SK-MEL-5 (cell line): ENCODE data around the gene FKBP4. TPM values are rescaled to one million over a fixed set of nuclear protein-coding genes. Genes with fewer than 3 reads are reported as not detected.
"Not testable (repeated sequence)": the region's sequence is repeated elsewhere in the genome, so short reads cannot be mapped to it uniquely, and the experiment has no call there.

ENCODE experiments used
- DNase-seq: peaks from one replicate; pipeline ENCODE4 v3.0.0-alpha.2; 2016; ENCODE audit warnings: low read depth, low spot score
- in situ Hi-C: cut with HindIII; loops from 2 replicates; pipeline ENCODE4 v1.10.0; 2016; ENCODE audit warnings: low sequenced_read_pairs, high pct_unique_total_duplicates, low pct_unique_long_range_greater_than_20kb
- polyA plus RNA-seq, 2 experiments: library from polyadenylated mRNA; depleted of rRNA; stranded (reverse); fragments of >200 nt; gene quantifications; 2 replicates each; pipeline ENCODE4 v1.2.3, GENCODE V29; 2015
- total RNA-seq: library from RNA; depleted of rRNA; stranded (reverse); fragments of >200 nt; shearing (Covaris generic); gene quantifications from 2 replicates; pipeline ENCODE4 v1.2.3, GENCODE V29; 2014; rRNA removed

FKBP4 gene
- total RNA-seq = 70.1 and 76.9 TPM in 2 replicates
- 52.0 and 60.1 TPM in 2 replicates for polyA plus RNA-seq (2015; cell fraction: cytosol; rRNA removed)
- polyA plus RNA-seq (2015; cell fraction: nucleus; rRNA removed) = 53.3 and 73.4 TPM in 2 replicates

- in situ Hi-C loops = no loop called here
- DNase-seq = peak; percentile 75
Observed at GRCh38 chr12:2794736-2795289, at the start of gene FKBP4. FKBP4 (plus strand) TSS chr12:2794970; CDS start chr12:2795140, 170 bp downstream.

GRCh38 chr12:2745655-2746054, 49.1 kb upstream of the FKBP4 start:
- DNase-seq = no peak
- in situ Hi-C loops = no loop called here

- no peak for DNase-seq
- in situ Hi-C loops = no loop called here
Observed at GRCh38 chr12:2749580-2749979, 45.2 kb upstream of the FKBP4 start.

GRCh38 chr12:2750185-2750584, 44.6 kb upstream of the FKBP4 start:
- DNase-seq = no peak
- in situ Hi-C loops = no loop called here

- DNase-seq = no peak
- in situ Hi-C loops = no loop called here
Observed at GRCh38 chr12:2751230-2751629, 43.5 kb upstream of the FKBP4 start.

- DNase-seq = peak; percentile 10
- in situ Hi-C loops = no loop called here
Observed at GRCh38 chr12:2751686-2752085, 43.1 kb upstream of the FKBP4 start.

- DNase-seq = peak; percentile 48
- in situ Hi-C loops = no loop called here
Observed at GRCh38 chr12:2752676-2753371, 41.9 kb upstream of the FKBP4 start.

GRCh38 chr12:2753536-2753935, 41.2 kb upstream of the FKBP4 start:
- no peak for DNase-seq
- in situ Hi-C loops = no loop called here

- in situ Hi-C loops = no loop called here
- DNase-seq = no peak
Observed at GRCh38 chr12:2754208-2754607, 40.6 kb upstream of the FKBP4 start.

GRCh38 chr12:2756756-2757155, 38.0 kb upstream of the FKBP4 start:
- no peak for DNase-seq
- in situ Hi-C loops = no loop called here

GRCh38 chr12:2759733-2760132, 35.0 kb upstream of the FKBP4 start:
- DNase-seq = no peak
- in situ Hi-C loops = no loop called here

- in situ Hi-C loops = no loop called here
- DNase-seq = no peak
Observed at GRCh38 chr12:2764398-2764797, 30.4 kb upstream of the FKBP4 start.

- in situ Hi-C loops = no loop called here
- no peak for DNase-seq
Observed at GRCh38 chr12:2765052-2765451, 29.7 kb upstream of the FKBP4 start.

- in situ Hi-C loops = no loop called here
- no peak for DNase-seq
Observed at GRCh38 chr12:2765608-2766007, 29.2 kb upstream of the FKBP4 start.

GRCh38 chr12:2768224-2768961, 26.4 kb upstream of the FKBP4 start:
- DNase-seq = no peak
- in situ Hi-C loops = no loop called here

- no peak for DNase-seq
- in situ Hi-C loops = no loop called here
Observed at GRCh38 chr12:2769866-2770533, 24.8 kb upstream of the FKBP4 start.

GRCh38 chr12:2770544-2770943, 24.2 kb upstream of the FKBP4 start:
- DNase-seq, in situ Hi-C loops: not testable (repeated sequence)

- in situ Hi-C loops = no loop called here
Observed at GRCh38 chr12:2772370-2772769, 22.4 kb upstream of the FKBP4 start.

More at GRCh38 chr12:2772370-2772769, 22.4 kb upstream of the FKBP4 start:
- DNase-seq = no peak
